Neural cell (in vitro differentiated cells): ENCODE data around the gene PSENEN. TPM values are rescaled to one million over a fixed set of nuclear protein-coding genes. Genes with fewer than 3 reads are reported as not detected.

Source experiments
- H2AFZ ChIP-seq: fragments of 200-600, 300-800 bp; sonication (generic), shearing (Covaris generic); 2 replicates; pipeline ENCODE4 v1.6.0; 2014; ENCODE audit warnings: low read depth, mild to moderate bottlenecking, antibody characterized with exemption, low read length, moderate library complexity
- H3F3A ChIP-seq: fragments of 200-600 bp; shearing (Covaris generic); 2 replicates; pipeline ENCODE4 v1.6.1; 2016; ENCODE audit warnings: mild to moderate bottlenecking, moderate library complexity, mixed read lengths, antibody characterized with exemption, low read length; ENCODE audit not compliant: insufficient read depth, poor library complexity, severe bottlenecking
- H3K27ac ChIP-seq: fragments of 200-600, 300-800 bp; sonication (generic), shearing (Covaris generic); 2 replicates; pipeline ENCODE4 v1.5.1; 2014; ENCODE audit warnings: mild to moderate bottlenecking, low read length, moderate library complexity
- H3K27me3 ChIP-seq: fragments of 300-800, 200-600 bp; sonication (generic), shearing (Covaris generic); 2 replicates; pipeline ENCODE4 v1.6.0; 2014; ENCODE audit warnings: mild to moderate bottlenecking, low read depth, low read length, moderate library complexity; ENCODE audit not compliant: insufficient read depth
- H3K36me3 ChIP-seq: fragments of 300-800, 200-600 bp; sonication (generic), shearing (Covaris generic); 2 replicates; pipeline ENCODE4 v1.5.1; 2014; ENCODE audit warnings: mild to moderate bottlenecking, antibody characterized with exemption, low read length, moderate library complexity; ENCODE audit not compliant: insufficient read depth
- H3K4me2 ChIP-seq: fragments of 300-800, 200-600 bp; sonication (generic), shearing (Covaris generic); 2 replicates; pipeline ENCODE4 v1.6.0; 2014; ENCODE audit warnings: mild to moderate bottlenecking, low read length
- H3K4me3 ChIP-seq: fragments of 300-800, 200-600 bp; sonication (generic), shearing (Covaris generic); 2 replicates; pipeline ENCODE4 v1.5.1; 2014; ENCODE audit warnings: mild to moderate bottlenecking, low read length, moderate library complexity
- H3K79me2 ChIP-seq: fragments of 200-600 bp; shearing (Covaris generic); replicated peaks from 2 replicates; pipeline ENCODE4 v1.6.0; 2014; ENCODE audit warnings: mild to moderate bottlenecking, low read length, moderate library complexity; ENCODE audit not compliant: insufficient read depth
- H3K9ac ChIP-seq: fragments of 300-800, 200-600 bp; sonication (generic), shearing (Covaris generic); 2 replicates; pipeline ENCODE4 v1.6.1; 2016; ENCODE audit warnings: mild to moderate bottlenecking, low read length, mixed read lengths
- H3K9me2 ChIP-seq: fragments of 200-600 bp; shearing (Covaris generic); 2 replicates; pipeline ENCODE4 v1.6.1; 2016; ENCODE audit warnings: mild to moderate bottlenecking, low read length, mixed read lengths; ENCODE audit not compliant: insufficient read depth
- H3K9me3 ChIP-seq: fragments of 200-600, 300-800 bp; sonication (generic), shearing (Covaris generic); 2 replicates; pipeline ENCODE4 v1.6.1; 2016; ENCODE audit warnings: mild to moderate bottlenecking, mixed run types, low read length, moderate library complexity, mixed read lengths
- H4K20me1 ChIP-seq: fragments of 200-600 bp; shearing (Covaris generic); 2 replicates; pipeline ENCODE4 v1.6.1; 2016; ENCODE audit warnings: mild to moderate bottlenecking, mixed run types; ENCODE audit not compliant: insufficient read depth
- CTCF ChIP-seq: fragments of 450-650 bp; IDR thresholded peaks from 2 replicates; pipeline ENCODE4 v1.5.1; 2014; ENCODE audit warnings: antibody characterized with exemption, mild to moderate bottlenecking, moderate library complexity; ENCODE audit not compliant: poor library complexity, severe bottlenecking
- EP300 ChIP-seq: fragments of 450-650 bp; conservative IDR thresholded peaks from 2 replicates; pipeline ENCODE4 v1.6.1; 2014; ENCODE audit warnings: antibody characterized with exemption, mild to moderate bottlenecking, moderate library complexity; ENCODE audit not compliant: poor library complexity, severe bottlenecking
- EZH2 ChIP-seq: fragments of 200-600, 300-800 bp; shearing (Covaris generic), sonication (generic); IDR thresholded peaks from 2 replicates; pipeline ENCODE4 v1.6.1; 2014; ENCODE audit warnings: antibody characterized with exemption, low read length, borderline replicate concordance, mild to moderate bottlenecking; ENCODE audit not compliant: insufficient read depth, poor library complexity, severe bottlenecking
- MXI1 ChIP-seq: fragments of 450-650 bp; conservative IDR thresholded peaks from 2 replicates; pipeline ENCODE4 v1.6.1; 2014; ENCODE audit warnings: antibody characterized with exemption, mild to moderate bottlenecking; ENCODE audit not compliant: poor library complexity, severe bottlenecking
- POLR2AphosphoS5 ChIP-seq: IDR thresholded peaks from 2 replicates; pipeline ENCODE4 v1.6.1; 2012
- RAD21 ChIP-seq: fragments of 450-650 bp; conservative IDR thresholded peaks from 2 replicates; pipeline ENCODE4 v1.6.1; 2014; ENCODE audit warnings: antibody characterized with exemption, mild to moderate bottlenecking, moderate library complexity
- REST ChIP-seq: IDR thresholded peaks from 2 replicates; pipeline ENCODE4 v1.6.1; 2012; ENCODE audit warnings: borderline replicate concordance
- SMC3 ChIP-seq: fragments of 450-650 bp; conservative IDR thresholded peaks from 2 replicates; pipeline ENCODE4 v1.6.1; 2014; ENCODE audit warnings: antibody characterized with exemption, mild to moderate bottlenecking, moderate library complexity; ENCODE audit not compliant: poor library complexity
- TAF1 ChIP-seq: IDR thresholded peaks from 2 replicates; pipeline ENCODE4 v1.6.1; 2012; ENCODE audit warnings: low read depth
- polyA plus RNA-seq: library from polyadenylated mRNA; depleted of rRNA; stranded (reverse); fragments of >200 nt; gene quantifications from 2 replicates; pipeline ENCODE4 v1.2.3, GENCODE V29; 2014

The PSENEN gene
- polyA plus RNA-seq, 1 donor from 2014 or later: 46.2 TPM

GRCh38 chr19:35712567-35713505 lies 32.6 kb upstream of the PSENEN start:
- TF ChIP-seq CTCF (no peak), EZH2 (no peak), EP300 (no peak), RAD21 (no peak), POLR2AphosphoS5 (no peak), TAF1 (no peak), SMC3 (no peak), MXI1 (no peak), REST (no peak)

GRCh38 chr19:35713506-35713850 lies 32.0 kb upstream of the PSENEN start:
- Histone ChIP-seq H3K9ac (no peak overlapping the region), H3F3A (no peaks in the 10 kb centered on the region), H2AFZ (no peak overlapping the region), H3K27ac (no peak overlapping the region), H3K79me2 (peaks cover 4% of the 10 kb centered on the region), H3K27me3 (no peaks in the 10 kb centered on the region), H3K4me3 (no peak overlapping the region), H3K9me3 (no peaks in the 10 kb centered on the region), H4K20me1 (no peaks in the 10 kb centered on the region), H3K4me2 (no peak overlapping the region), H3K9me2 (no peaks in the 10 kb centered on the region), H3K36me3 (no peaks in the 10 kb centered on the region)
- TF ChIP-seq MXI1 (no peak), POLR2AphosphoS5 (no peak), REST (no peak), CTCF (no peak), RAD21 (no peak), EZH2 (no peak), TAF1 (no peak)

More at GRCh38 chr19:35712567-35713505, 32.6 kb upstream of the PSENEN start:
- H3K79me2 ChIP-seq: no peaks in the 10 kb centered on the region
- no peak overlapping the region for H2AFZ ChIP-seq
- no peaks in the 10 kb centered on the region for H3K9me2 ChIP-seq
- H4K20me1 ChIP-seq: no peaks in the 10 kb centered on the region
- no peaks in the 10 kb centered on the region for H3K36me3 ChIP-seq
- H3K4me2 ChIP-seq: no peak overlapping the region
- no peaks in the 10 kb centered on the region for H3K9me3 ChIP-seq
- H3F3A ChIP-seq: no peaks in the 10 kb centered on the region
- H3K9ac ChIP-seq: no peak overlapping the region
- no peak overlapping the region for H3K4me3 ChIP-seq
- H3K27ac ChIP-seq: no peak overlapping the region
- no peaks in the 10 kb centered on the region for H3K27me3 ChIP-seq
